ENCODE measurements around the gene PACSIN1. TPM values are rescaled to one million over a fixed set of nuclear protein-coding genes. Genes with fewer than 3 reads are reported as not detected.

Gene PACSIN1
- total RNA-seq, 1 experiment from 2014 or later = not detected

DNA sequence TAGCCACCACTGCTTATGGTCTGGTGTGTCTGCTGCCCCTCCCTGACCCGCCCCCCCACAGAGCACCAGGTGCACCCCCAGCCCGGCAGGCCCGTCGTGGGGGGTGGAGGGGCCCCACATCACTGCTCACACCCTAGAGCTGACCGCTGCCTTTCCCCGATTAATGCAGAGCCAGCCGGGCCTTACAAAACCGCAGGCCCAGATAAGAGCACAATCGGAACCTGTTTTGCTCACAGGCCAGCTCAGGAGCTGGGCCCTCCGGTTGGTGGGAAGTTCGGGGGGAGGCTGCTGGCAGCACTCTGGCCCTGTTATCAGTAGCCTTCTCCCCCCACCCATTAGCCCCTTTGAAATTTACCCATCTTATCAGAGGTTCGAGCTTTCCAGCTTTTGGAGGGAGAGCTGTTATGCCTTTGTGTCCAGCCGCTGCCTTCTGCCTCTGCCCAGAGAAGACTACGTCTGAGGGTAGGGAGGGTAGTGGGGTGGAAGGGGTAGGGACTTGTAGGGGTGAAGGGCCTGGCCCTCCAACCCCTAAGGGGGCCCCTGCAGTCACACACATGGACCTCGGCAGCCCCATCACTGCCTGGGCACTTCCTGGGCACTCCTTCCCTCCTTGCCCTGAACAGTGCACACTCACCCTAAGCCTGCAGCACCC lies 97.1 kb downstream of the PACSIN1 start:
- H3K27me3 ChIP-seq (replicated peaks; ENCODE audit: insufficient read depth, low read depth, low read length, poor library complexity) = no peaks in the 10 kb centered on the region
- no peak overlapping the region for H3K4me3 ChIP-seq (ENCODE audit: low read depth, low read length, poor library complexity, severe bottlenecking)
- CTCF ChIA-PET = no interaction called here
- DNase-seq (ENCODE audit: low spot score) = no peak
- no peaks in the 10 kb centered on the region for H3K9me3 ChIP-seq (ENCODE audit: low read depth, low read length, poor library complexity, severe bottlenecking)
- no peak overlapping the region for H3K27ac ChIP-seq (ENCODE audit: low read depth, low read length, poor library complexity, severe bottlenecking)
- no TSS peak for BruUV-seq (replicated peaks)
- H3K4me1 ChIP-seq (ENCODE audit: insufficient read depth, low read length, poor library complexity, severe bottlenecking) = no peaks in the 10 kb centered on the region
- no peaks in the 10 kb centered on the region for H3K36me3 ChIP-seq (ENCODE audit: insufficient read depth, low read length, poor library complexity, severe bottlenecking)
- TF ChIP-seq, protein P1, sequence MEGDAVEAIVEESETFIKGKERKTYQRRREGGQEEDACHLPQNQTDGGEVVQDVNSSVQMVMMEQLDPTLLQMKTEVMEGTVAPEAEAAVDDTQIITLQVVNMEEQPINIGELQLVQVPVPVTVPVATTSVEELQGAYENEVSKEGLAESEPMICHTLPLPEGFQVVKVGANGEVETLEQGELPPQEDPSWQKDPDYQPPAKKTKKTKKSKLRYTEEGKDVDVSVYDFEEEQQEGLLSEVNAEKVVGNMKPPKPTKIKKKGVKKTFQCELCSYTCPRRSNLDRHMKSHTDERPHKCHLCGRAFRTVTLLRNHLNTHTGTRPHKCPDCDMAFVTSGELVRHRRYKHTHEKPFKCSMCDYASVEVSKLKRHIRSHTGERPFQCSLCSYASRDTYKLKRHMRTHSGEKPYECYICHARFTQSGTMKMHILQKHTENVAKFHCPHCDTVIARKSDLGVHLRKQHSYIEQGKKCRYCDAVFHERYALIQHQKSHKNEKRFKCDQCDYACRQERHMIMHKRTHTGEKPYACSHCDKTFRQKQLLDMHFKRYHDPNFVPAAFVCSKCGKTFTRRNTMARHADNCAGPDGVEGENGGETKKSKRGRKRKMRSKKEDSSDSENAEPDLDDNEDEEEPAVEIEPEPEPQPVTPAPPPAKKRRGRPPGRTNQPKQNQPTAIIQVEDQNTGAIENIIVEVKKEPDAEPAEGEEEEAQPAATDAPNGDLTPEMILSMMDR (conservative IDR thresholded peaks at IDR 0.05; ENCODE audit: low read depth, low read length) = no peak
- no peak for TF ChIP-seq EZH2 (IDR thresholded peaks at IDR 0.05; ENCODE audit: borderline replicate concordance, low read depth, low read length, poor library complexity, severe bottlenecking)
- intact Hi-C loops (cut with micrococcal nuclease; ENCODE audit: unreplicated experiment) = no loop called here
- POLR2A ChIA-PET (ENCODE audit: low non-redundant PET) = no interaction called here

DNA sequence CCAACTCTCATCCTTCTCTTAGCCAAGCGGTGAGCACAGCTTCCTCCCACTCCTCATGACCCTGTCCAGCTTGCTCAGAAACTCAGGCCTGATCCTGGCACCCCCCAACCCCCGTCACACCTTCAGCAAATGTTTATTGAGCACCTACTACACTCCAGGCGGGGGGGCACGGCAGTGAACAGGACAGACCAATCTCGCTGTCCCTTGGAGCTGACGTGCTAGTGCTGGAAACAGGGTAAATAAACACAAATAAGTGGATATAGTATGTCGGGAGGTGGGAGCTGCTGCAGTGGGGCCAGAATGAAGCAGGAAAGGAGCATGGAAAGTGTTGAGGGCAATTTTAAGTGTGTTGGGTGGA lies 97.6 kb downstream of the PACSIN1 start:
- Histone ChIP-seq H3K4me1 (ENCODE audit: insufficient read depth, low read length, poor library complexity, severe bottlenecking) (no peaks in the 10 kb centered on the region), H3K4me3 (ENCODE audit: low read depth, low read length, poor library complexity, severe bottlenecking) (no peak overlapping the region), H3K27me3 (replicated peaks; ENCODE audit: insufficient read depth, low read depth, low read length, poor library complexity) (no peaks in the 10 kb centered on the region), H3K36me3 (ENCODE audit: insufficient read depth, low read length, poor library complexity, severe bottlenecking) (no peaks in the 10 kb centered on the region), H3K27ac (ENCODE audit: low read depth, low read length, poor library complexity, severe bottlenecking) (no peak overlapping the region), H3K9me3 (ENCODE audit: low read depth, low read length, poor library complexity, severe bottlenecking) (no peaks in the 10 kb centered on the region)
- intact Hi-C loops (cut with micrococcal nuclease; ENCODE audit: unreplicated experiment) = no loop called here
- no peak for DNase-seq (ENCODE audit: low spot score)
- ChIA-PET POLR2A (ENCODE audit: low non-redundant PET) (no interaction called here), CTCF (no interaction called here)
- TF ChIP-seq, protein P1 (conservative IDR thresholded peaks at IDR 0.05; ENCODE audit: low read depth, low read length) = no peak
- no peak for TF ChIP-seq EZH2 (IDR thresholded peaks at IDR 0.05; ENCODE audit: borderline replicate concordance, low read depth, low read length, poor library complexity, severe bottlenecking)
- no TSS peak for BruUV-seq (replicated peaks)

DNA sequence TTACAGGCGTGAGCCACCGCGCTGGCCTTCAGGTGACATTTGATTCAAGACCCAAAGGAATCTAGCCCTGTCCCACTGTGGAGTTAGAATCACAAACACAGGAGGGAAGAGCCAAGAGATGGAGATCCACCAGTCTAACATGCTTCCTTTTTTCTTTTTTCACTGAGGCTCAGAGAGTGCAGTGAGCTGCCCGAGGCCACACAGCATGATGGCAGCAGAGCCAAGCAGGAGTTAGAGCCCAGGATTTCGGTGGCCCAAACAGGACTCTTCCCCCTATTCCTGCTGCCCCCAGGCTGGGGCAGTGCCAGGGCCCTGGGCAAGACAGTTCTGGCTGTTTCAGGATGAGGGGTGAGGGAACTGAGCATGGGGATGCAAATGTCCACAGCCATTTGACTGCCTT lies 98.3 kb downstream of the PACSIN1 start:
- POLR2A ChIA-PET (ENCODE audit: low non-redundant PET) = no interaction called here
- intact Hi-C loops (cut with micrococcal nuclease; ENCODE audit: unreplicated experiment) = no loop called here

More for the DNA sequence above, 98.3 kb downstream of the PACSIN1 start:
- BruUV-seq (replicated peaks) = no TSS peak
- Histone ChIP-seq H3K9me3 (ENCODE audit: low read depth, low read length, poor library complexity, severe bottlenecking) (no peaks in the 10 kb centered on the region), H3K27me3 (replicated peaks; ENCODE audit: insufficient read depth, low read depth, low read length, poor library complexity) (no peaks in the 10 kb centered on the region), H3K4me3 (ENCODE audit: low read depth, low read length, poor library complexity, severe bottlenecking) (no peak overlapping the region), H3K4me1 (ENCODE audit: insufficient read depth, low read length, poor library complexity, severe bottlenecking) (no peaks in the 10 kb centered on the region), H3K36me3 (ENCODE audit: insufficient read depth, low read length, poor library complexity, severe bottlenecking) (no peaks in the 10 kb centered on the region), H3K27ac (ENCODE audit: low read depth, low read length, poor library complexity, severe bottlenecking) (no peak overlapping the region)
- TF ChIP-seq, protein P1 (conservative IDR thresholded peaks at IDR 0.05; ENCODE audit: low read depth, low read length) = no peak
- no peak for TF ChIP-seq EZH2 (IDR thresholded peaks at IDR 0.05; ENCODE audit: borderline replicate concordance, low read depth, low read length, poor library complexity, severe bottlenecking)
- CTCF ChIA-PET = no interaction called here
- DNase-seq (ENCODE audit: low spot score) = no peak
